GM21825 (cell line): ENCODE measurements around the gene ENDOG.

Source experiments
- ATAC-seq: cut with Tn5 transposase; IDR thresholded peaks from one replicate; pipeline ENCODE4 v1.9.1; 2021; ENCODE audit warnings: mild to moderate bottlenecking, moderate library complexity; ENCODE audit not compliant: unreplicated experiment

ENDOG gene

DNA sequence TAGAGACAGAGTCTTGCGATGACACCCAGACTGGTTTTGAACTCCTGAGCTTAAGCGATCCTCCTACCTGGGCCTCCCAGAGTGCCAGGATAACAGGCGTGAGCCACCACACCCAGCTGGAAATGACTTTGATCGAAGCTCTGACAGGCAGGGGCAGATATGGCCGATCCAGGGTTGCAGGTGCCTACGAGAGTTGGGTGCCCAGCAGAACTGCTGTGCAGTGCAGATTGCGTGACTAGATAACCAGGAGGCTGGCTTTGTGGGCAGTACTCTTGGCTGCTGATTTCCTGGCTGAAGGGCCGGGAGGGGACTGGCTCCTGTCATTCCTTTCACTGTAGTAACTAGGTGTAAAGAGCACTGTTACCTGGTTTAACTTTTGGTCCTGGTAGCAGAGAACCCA is 19.4 kb upstream of the ENDOG start:
- ATAC-seq = no peak

GRCh38 chr9:128800061-128800460 is 18.2 kb upstream of the ENDOG start:
- no peak for ATAC-seq

DNA sequence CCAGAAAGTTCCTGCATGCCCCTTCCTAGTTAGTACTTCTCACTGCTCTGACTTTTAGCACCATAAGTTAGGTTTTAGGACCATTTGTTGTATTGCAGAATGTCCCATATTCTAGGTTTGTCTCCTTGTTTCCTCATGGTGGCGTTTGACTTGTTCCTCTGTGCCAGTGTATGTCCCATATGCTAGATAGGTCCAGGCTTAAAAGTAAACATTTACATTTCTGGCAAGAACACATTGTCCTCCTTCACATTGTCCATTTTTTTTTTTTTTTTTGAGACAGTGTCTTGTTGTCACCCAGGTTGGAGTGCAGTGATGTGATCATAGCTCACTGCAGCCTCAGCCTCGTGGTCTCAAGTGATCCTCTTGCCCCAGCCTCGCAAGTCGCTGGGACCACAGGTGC is 15.8 kb upstream of the ENDOG start:
- ATAC-seq = no peak

GRCh38 chr9:128805661-128806060 is 12.6 kb upstream of the ENDOG start:
- no peak for ATAC-seq

DNA sequence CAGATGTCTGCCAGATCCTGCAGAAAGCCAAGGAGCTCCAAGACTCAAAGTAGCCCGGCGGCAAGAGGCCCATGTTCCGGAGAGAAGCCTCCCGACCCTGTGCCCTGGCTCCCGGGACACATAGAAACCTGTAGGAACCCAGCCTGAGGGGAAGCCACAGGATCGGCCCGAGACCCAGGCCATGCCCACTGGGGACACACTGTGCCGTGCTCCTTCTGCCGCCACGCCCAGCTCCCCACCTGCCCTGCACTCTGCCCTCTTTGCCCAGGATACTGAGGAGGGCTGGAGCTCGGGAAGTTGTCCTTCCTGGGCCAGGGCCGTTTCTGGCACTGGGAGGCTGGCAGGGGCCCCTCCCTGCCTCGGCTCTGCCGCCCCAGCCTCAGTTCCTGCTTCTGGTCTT is 10.5 kb upstream of the ENDOG start:
- ATAC-seq = no peak

DNA sequence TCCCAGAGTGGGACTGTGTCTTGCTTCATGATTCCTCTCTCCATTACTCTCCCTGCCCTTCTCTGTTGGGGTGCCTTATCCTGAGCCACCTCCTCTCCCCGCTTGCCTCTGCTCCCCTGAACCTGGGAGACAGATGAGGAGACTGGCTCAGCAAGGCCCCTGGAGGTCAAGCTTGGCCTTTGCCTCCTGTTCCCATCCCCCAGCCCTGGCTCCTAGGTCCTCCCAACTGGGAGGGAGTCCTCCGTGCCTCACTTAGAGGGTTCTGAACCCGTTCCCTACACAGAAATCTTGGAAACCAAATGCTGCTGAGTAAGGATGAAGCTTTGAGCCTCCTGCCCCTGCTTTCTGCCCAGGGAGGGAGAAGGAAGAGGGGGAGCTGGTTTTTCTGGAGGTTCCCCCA is 9.8 kb upstream of the ENDOG start:
- ATAC-seq = no peak

- no peak for ATAC-seq
Measured at GRCh38 chr9:128809036-128809599, 9.2 kb upstream of the ENDOG start.

- ATAC-seq = no peak
Measured at GRCh38 chr9:128809831-128810230, 8.5 kb upstream of the ENDOG start.

GRCh38 chr9:128810873-128811272 is 7.4 kb upstream of the ENDOG start:
- no peak for ATAC-seq

- ATAC-seq = peak; percentile 27
Measured at GRCh38 chr9:128818839-128819715, 777 bp downstream of the ENDOG start.

DNA sequence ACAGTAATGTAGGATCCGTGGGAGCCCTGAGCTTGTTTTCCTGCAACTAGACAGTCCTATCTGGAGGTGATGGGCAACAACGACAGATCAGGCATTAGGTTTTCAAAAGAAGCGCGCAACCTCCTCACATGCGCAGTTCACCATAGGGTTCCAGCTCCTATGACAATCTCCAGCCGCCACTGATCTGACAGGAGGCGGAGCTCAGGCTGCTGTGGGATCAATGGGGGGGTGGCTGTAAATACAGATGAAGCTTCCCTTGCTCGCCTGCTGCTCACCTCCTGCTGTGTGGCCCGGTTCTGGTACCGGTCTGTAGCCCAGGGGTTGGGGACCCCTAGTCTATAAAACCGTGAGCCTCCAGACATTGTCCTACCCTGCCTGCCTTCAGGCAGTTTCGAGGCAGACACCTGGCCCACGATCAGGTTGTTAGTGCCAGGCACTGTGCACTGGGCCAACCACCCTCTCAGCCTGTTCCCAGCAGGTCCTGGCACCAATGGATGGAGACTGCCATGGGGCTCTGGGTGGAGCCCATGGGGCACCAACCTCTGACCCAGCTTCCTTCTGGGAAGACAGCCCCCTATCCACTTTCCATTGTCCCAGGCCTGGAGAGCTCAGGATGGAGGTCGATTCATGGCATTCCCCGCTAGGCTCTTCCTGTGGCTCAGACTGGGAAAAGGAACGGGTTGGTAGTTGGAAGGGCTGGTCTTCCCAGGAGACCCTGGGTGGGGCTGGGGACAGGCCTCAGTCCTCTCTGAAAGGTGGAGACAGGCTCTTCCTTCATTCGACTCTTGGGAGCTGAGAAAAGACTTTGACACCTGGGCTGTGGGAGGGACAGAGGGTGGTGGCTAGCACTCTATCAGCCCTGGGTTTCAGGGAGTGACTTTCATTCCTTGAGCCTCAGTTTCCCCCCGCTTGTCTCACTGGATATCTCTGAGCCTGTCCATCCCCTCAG is 1.7 kb downstream of the ENDOG start:
- ATAC-seq = no peak

DNA sequence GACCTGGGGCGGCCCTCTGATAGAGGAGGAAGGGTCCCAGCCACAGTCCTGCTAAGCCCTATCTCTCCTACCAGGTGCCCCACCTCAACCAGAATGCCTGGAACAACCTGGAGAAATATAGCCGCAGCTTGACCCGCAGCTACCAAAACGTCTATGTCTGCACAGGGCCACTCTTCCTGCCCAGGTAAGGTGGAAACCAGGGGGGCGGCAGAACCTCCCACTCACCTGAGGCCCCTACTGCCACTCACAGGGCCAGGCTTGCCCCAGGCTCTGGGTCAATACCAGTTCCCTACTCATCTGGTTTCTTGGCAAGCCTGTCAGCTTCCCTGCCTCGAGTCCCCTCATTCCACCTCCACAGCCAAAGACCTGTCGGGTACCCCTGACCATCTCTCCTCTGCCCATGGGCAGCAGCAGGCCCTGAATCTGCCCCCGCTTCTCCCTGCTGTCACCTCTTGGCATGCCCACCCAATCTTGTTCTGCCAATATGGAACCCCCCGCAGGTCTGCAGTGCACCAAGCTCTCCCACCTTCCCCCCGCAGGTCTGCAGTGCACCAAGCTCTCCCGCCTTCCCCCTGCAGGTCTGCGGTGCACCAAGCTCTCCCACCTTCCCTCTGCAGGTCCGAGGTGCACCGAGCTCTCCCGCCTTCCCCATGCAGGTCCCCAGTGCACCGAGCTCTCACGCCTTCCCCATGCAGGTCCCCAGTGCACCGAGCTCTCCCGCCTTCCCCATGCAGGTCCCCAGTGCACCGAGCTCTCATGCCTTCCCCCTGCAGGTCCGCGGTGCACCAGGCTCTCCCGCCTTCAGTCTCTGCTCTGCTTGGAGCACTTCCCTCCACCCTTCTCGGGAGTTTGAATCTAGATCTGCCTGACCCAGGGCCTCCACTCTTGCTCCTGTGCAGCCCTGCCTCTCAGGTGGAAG is 2.6 kb downstream of the ENDOG start:
- ATAC-seq = no peak

DNA sequence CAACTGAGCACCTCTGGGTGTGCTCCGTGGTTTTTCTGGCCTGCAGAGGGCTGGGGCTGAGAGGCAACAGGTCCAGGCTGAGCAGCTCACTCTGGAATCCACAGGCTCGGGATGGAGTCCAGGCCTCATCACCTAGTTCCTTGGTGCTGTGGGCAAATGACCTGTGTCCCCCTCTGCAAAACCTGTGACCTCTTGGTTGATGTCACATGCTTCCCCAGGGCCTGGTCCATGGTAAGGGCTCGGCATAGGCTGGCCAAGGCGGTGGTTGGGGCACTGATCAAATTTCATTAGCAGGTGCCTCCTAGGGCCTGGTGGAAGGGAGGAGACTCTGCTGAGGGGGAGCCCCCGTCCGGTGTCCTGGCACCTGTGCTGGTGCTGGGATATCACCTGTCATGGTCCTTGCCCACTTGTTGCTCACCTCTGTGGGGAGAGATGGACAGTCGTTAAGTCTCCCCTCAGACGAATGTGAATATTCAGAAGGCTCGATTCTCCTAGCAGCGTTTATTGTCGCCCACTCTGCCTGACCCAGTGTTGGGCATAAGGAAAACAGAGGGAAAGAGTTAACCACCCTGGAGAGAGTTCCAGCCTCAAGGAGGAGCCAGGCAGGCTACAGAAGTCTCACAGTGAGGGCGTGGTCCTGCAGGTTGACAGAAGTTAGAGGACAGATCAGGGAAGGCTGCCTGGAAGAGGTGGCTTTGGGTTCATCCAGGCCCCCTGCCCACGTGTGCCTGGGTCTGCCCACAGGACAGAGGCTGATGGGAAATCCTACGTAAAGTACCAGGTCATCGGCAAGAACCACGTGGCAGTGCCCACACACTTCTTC is 3.5 kb downstream of the ENDOG start:
- no peak for ATAC-seq

DNA sequence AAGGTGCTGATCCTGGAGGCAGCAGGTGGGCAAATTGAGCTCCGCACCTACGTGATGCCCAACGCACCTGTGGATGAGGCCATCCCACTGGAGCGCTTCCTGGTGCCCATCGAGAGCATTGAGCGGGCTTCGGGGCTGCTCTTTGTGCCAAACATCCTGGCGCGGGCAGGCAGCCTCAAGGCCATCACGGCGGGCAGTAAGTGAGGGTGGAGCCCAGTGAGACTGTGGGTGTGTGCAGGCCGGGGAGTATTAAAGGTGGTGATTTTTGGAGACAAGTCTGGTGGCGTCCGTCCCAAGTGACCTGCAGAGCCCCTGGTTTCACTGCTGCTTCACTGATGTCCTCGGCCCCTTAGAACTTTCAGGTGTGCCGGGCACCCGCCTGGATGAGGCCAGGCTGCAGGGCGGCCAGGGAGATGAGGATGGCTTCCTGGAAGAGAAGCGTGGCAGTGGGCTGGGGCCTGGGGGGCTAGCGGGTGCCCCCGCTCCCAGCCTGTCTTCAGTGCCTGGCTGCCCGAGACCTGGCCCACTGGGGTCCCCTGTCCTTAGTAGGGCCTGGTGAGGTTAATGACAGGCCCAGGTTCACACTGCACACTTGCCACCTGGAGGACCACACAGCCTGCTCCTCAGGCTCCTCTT is 4.2 kb downstream of the ENDOG start:
- no peak for ATAC-seq

DNA sequence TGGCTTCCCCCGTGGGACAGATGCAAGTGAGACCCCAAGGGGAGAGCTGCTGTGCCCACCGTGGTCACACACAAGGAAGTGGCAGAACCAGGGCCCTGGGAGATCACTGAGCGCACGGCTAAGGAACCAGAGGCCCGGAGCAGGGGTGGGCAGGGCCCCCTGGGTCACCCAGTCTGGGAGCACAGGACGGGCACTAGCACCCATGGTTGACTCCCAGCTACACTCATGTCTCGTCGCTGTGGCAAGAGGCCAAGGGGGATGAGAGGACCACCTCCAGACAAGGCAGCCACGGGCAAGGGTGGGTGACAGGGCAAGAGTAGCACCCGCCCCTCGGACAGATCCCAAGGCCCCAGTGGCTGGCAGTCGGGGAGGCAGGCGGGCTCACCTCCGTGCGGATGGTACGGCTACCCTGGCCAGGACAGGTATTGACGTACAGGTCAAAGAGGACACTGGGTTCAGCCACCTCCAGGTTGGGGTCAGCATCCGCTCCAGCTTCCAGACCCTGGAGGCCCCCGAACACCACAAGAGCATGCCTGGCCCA is 5.1 kb downstream of the ENDOG start:
- no peak for ATAC-seq

DNA sequence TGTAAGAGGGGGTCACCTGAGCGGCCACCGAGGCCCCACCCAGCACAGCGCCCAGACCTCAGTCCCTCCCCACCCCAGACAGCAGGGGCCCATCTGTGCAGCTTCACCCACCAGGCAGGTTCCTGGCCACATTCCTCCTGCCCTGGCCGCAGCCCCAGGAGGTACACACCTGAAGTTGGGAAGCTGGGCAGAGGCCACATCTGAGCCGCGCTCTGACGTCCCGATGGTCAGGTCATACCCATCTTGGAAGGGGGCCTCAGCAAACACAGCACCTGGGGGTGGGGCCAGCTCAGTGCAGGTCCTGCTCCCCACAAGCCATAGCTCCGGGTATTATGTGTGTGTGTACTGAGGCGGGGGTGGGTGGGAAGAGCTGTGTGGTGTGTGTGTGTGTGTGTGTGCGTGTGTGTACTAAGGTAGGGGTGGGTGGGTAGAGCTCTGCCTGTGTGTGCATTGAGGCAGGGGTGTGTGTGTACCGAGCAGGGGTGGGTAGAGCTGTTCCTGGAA is 5.7 kb downstream of the ENDOG start:
- ATAC-seq = no peak

- no peak for ATAC-seq
Measured at GRCh38 chr9:128824911-128825310, 6.6 kb downstream of the ENDOG start.

GRCh38 chr9:128825923-128826700 is 7.8 kb downstream of the ENDOG start:
- no peak for ATAC-seq
